HEK293 (cell line): ENCODE measurements around the gene SPON1.
"Not testable (repeated sequence)": the region's sequence is repeated elsewhere in the genome, so short reads cannot be mapped to it uniquely, and the experiment has no call there.

ENCODE experiments used
- CTCF ChIA-PET: fragments of 350-600 bp; formaldehyde crosslinking; extraction: SDS; loops from one replicate; lab custom pipeline; 2021; ENCODE audit warnings: antibody characterized with exemption; lab: Yijun Ruan, JAX
- POLR2A ChIA-PET: fragments of 300-600 bp; formaldehyde crosslinking; extraction: SDS; loops from one replicate; lab custom pipeline; 2020; ENCODE audit warnings: antibody characterized with exemption, inconsistent platforms; lab: Yijun Ruan, JAX
- H3K27ac ChIP-seq: fragments of 200-500 bp; sonication (Bioruptor generic); 2 replicates; pipeline ENCODE4 v1.5.1; 2014; ENCODE audit warnings: low read depth, low read length, control low read depth, inconsistent platforms; ENCODE audit errors: extremely low read depth
- H3K36me3 ChIP-seq, 2 experiments: fragments of 200-500 bp in 1 of 2; sonication (Bioruptor generic) in 1 of 2; 1 replicate in 1 of 2; 2 replicates in 1 of 2; pipeline ENCODE4 v1.5.1; 2014 to 2017; ENCODE audit warnings: inconsistent platforms in 2 of 2, low read length in 2 of 2; ENCODE audit not compliant: control insufficient read depth in 2 of 2, insufficient read depth in 1 of 2
- H3K4me1 ChIP-seq: fragments of 200-500 bp; sonication (Bioruptor generic); 2 replicates; pipeline ENCODE4 v1.5.1; 2014; ENCODE audit warnings: mild to moderate bottlenecking, low read length, inconsistent platforms; ENCODE audit not compliant: control insufficient read depth, insufficient read depth
- H3K4me3 ChIP-seq: 2 replicates; pipeline ENCODE4 v1.5.1; 2011; ENCODE audit warnings: low read depth, mild to moderate bottlenecking, control low read depth, low read length, moderate library complexity
- H3K9me3 ChIP-seq: fragments of 200-500 bp; sonication (Bioruptor generic); 2 replicates; pipeline ENCODE4 v1.5.1; 2014; ENCODE audit warnings: low read depth, low read length, inconsistent platforms; ENCODE audit not compliant: control insufficient read depth, insufficient read depth
- SCRT1 ChIP-seq: fragments of 450-650 bp; formaldehyde crosslinking; IDR thresholded peaks from 2 replicates; pipeline ENCODE4 v1.5.1; 2016; ENCODE audit warnings: missing biosample characterization, missing genetic modification characterization, borderline replicate concordance
- SCRT2 ChIP-seq: fragments of 450-650 bp; formaldehyde crosslinking; IDR thresholded peaks from 2 replicates; pipeline ENCODE4 v1.5.1; 2016; ENCODE audit warnings: missing biosample characterization, missing genetic modification characterization
- SETDB1 ChIP-seq: IDR thresholded peaks from one replicate; pipeline ENCODE4 v1.6.1; 2017; ENCODE audit warnings: mild to moderate bottlenecking, low read length, moderate library complexity, mixed read lengths; ENCODE audit not compliant: insufficient read length
- ZBTB17 ChIP-seq: fragments of 450-650 bp; formaldehyde crosslinking; IDR thresholded peaks from 2 replicates; pipeline ENCODE4 v1.5.1; 2016; ENCODE audit warnings: missing biosample characterization, missing genetic modification characterization
- ZBTB8A ChIP-seq: fragments of 450-650 bp; formaldehyde crosslinking; IDR thresholded peaks from 2 replicates; pipeline ENCODE4 v1.5.1; 2016; ENCODE audit warnings: missing biosample characterization, missing genetic modification characterization
- ZFP37 ChIP-seq: fragments of 450-650 bp; formaldehyde crosslinking; IDR thresholded peaks from 2 replicates; pipeline ENCODE4 v1.5.1; 2016; ENCODE audit warnings: missing biosample characterization, missing genetic modification characterization
- ZFP41 ChIP-seq: fragments of 450-650 bp; formaldehyde crosslinking; IDR thresholded peaks from 2 replicates; pipeline ENCODE4 v1.5.1; 2016; ENCODE audit warnings: missing biosample characterization, missing genetic modification characterization, borderline replicate concordance
- ZIC2 ChIP-seq: fragments of 450-650 bp; formaldehyde crosslinking; IDR thresholded peaks from 2 replicates; pipeline ENCODE4 v1.5.1; 2016; ENCODE audit warnings: missing biosample characterization, missing genetic modification characterization
- ZNF140 ChIP-seq: fragments of 450-650 bp; formaldehyde crosslinking; IDR thresholded peaks from 2 replicates; pipeline ENCODE4 v1.5.1; 2016; ENCODE audit warnings: missing biosample characterization, missing genetic modification characterization
- ZNF174 ChIP-seq: fragments of 450-650 bp; formaldehyde crosslinking; IDR thresholded peaks from 2 replicates; pipeline ENCODE4 v1.5.0; 2017; ENCODE audit warnings: missing biosample characterization, mild to moderate bottlenecking, missing genetic modification characterization
- ZNF221 ChIP-seq: fragments of 450-650 bp; formaldehyde crosslinking; IDR thresholded peaks from 2 replicates; pipeline ENCODE4 v1.5.1; 2017; ENCODE audit warnings: missing biosample characterization, missing genetic modification characterization, borderline replicate concordance
- ZNF391 ChIP-seq: fragments of 450-650 bp; formaldehyde crosslinking; IDR thresholded peaks from 2 replicates; pipeline ENCODE4 v1.5.1; 2016; ENCODE audit warnings: low read depth, missing biosample characterization, missing genetic modification characterization, borderline replicate concordance
- ZNF416 ChIP-seq: fragments of 450-650 bp; formaldehyde crosslinking; IDR thresholded peaks from 2 replicates; pipeline ENCODE4 v1.5.1; 2016; ENCODE audit warnings: missing biosample characterization, missing genetic modification characterization
- ZNF48 ChIP-seq: fragments of 450-650 bp; formaldehyde crosslinking; IDR thresholded peaks from 2 replicates; pipeline ENCODE4 v1.5.1; 2016; ENCODE audit warnings: missing biosample characterization, missing genetic modification characterization
- ZNF571 ChIP-seq: fragments of 450-650 bp; formaldehyde crosslinking; IDR thresholded peaks from 2 replicates; pipeline ENCODE4 v1.5.0; 2017; ENCODE audit warnings: missing biosample characterization, missing genetic modification characterization
- ZNF623 ChIP-seq: fragments of 450-650 bp; formaldehyde crosslinking; IDR thresholded peaks from 2 replicates; pipeline ENCODE4 v1.5.1; 2016; ENCODE audit warnings: missing biosample characterization, missing genetic modification characterization
- ZNF792 ChIP-seq: fragments of 450-650 bp; formaldehyde crosslinking; IDR thresholded peaks from 2 replicates; pipeline ENCODE4 v1.5.1; 2016; ENCODE audit warnings: missing biosample characterization, missing genetic modification characterization
- ZNF837 ChIP-seq: fragments of 450-650 bp; formaldehyde crosslinking; IDR thresholded peaks from 2 replicates; pipeline ENCODE4 v1.5.1; 2016; ENCODE audit warnings: missing biosample characterization, missing genetic modification characterization
- ZSCAN16 ChIP-seq: fragments of 450-650 bp; formaldehyde crosslinking; IDR thresholded peaks from 2 replicates; pipeline ENCODE4 v1.5.1; 2016; ENCODE audit warnings: missing biosample characterization, missing genetic modification characterization
- TF ChIP-seq, protein P1 (sequence below): fragments of 450-650 bp; formaldehyde crosslinking; IDR thresholded peaks from 2 replicates; pipeline ENCODE4 v1.5.1; 2017; ENCODE audit warnings: missing biosample characterization, missing genetic modification characterization
- TF ChIP-seq, protein P2 (sequence below): fragments of 450-650 bp; formaldehyde crosslinking; IDR thresholded peaks from 2 replicates; pipeline ENCODE4 v1.5.1; 2016; ENCODE audit warnings: missing biosample characterization, missing genetic modification characterization, low read depth
- TF ChIP-seq, protein P3 (sequence below): fragments of 450-650 bp; formaldehyde crosslinking; IDR thresholded peaks from 2 replicates; pipeline ENCODE4 v1.5.1; 2016; ENCODE audit warnings: missing biosample characterization, missing genetic modification characterization

SPON1 gene

DNA sequence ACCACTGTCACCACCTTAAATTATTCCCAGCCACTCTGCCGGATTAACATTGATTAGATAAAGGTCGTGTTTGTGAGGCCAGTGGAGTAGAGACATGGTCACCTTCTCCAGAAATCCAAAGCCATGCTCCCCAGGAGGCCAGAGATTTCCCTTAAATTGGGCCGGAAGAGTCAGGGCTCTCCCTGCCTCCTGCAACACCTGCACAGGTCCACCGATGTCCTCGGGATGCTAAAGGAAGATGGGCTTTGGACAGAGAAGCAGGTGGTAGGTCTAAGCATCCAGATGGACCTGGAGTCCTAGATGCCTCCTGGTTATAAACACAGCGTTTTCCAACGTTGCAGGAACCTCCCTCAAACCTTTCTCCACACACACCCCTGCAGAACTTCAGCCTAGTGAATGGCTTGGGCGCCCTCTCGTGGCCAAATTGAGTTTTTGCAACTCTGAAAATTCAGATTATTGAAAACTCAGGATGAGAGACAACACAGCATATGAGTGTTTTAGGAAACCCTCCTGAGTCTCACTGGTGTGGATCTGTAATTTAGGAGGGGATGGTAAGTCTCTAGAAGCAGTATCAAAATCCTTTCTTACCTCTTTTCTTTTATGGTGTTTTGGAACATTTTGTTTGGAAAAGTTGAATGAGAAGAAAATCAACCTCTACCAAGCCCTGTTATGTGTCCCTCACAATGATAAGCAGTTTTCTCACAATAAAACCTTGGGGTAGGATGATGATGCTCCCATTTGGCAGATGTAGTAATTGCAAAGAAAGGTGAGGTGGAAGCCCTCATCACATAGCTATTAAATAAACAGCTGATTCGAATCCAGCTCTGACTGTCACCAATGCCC, 286.8 kb downstream of the SPON1 start (continued):
- TF ChIP-seq SCRT1 (no peak), ZNF571 (no peak), ZNF48 (tag by site-specific recombination) (no peak), ZNF837 (tag by site-specific recombination) (no peak), ZNF140 (tag by site-specific recombination) (no peak), ZFP41 (tag by site-specific recombination) (no peak), ZFP37 (tag by site-specific recombination) (no peak), ZSCAN16 (tag by site-specific recombination) (no peak)
- TF ChIP-seq, protein P1, sequence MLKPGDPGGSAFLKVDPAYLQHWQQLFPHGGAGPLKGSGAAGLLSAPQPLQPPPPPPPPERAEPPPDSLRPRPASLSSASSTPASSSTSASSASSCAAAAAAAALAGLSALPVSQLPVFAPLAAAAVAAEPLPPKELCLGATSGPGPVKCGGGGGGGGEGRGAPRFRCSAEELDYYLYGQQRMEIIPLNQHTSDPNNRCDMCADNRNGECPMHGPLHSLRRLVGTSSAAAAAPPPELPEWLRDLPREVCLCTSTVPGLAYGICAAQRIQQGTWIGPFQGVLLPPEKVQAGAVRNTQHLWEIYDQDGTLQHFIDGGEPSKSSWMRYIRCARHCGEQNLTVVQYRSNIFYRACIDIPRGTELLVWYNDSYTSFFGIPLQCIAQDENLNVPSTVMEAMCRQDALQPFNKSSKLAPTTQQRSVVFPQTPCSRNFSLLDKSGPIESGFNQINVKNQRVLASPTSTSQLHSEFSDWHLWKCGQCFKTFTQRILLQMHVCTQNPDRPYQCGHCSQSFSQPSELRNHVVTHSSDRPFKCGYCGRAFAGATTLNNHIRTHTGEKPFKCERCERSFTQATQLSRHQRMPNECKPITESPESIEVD (tag by site-specific recombination), result no peak

DNA sequence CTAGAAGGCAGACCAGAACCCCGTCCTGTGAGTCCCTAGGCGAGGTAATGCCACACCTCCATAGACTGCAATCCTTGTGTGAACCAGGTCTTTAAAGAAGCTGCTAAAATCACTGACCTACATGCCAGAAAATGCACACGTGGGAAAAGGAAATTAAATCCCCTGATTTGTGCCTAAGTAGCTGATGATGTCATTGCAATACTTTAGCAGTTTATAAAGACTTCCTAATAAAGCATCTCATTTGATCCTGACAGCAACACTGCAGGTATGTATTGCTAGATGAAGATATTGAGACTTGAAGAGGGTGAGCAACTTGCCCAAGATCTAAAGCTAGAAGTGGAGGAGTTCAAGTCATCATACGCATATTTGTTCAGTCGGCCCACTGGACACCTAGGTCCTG, 289.2 kb downstream of the SPON1 start:
- ChIA-PET CTCF (interaction anchor here (1.1 to 3.4 kb wide), 5 partner anchors 57 to 479 kb away, joined by 3 to 29 read pairs (median 4); no protein-coding TSS in a partner anchor), POLR2A (no interaction called here)
- H3K9me3 ChIP-seq, result no peaks in the 10 kb centered on the region
- no peak for TF ChIP-seq ZNF623 (tag by site-specific recombination)
- TF ChIP-seq, protein P2, sequence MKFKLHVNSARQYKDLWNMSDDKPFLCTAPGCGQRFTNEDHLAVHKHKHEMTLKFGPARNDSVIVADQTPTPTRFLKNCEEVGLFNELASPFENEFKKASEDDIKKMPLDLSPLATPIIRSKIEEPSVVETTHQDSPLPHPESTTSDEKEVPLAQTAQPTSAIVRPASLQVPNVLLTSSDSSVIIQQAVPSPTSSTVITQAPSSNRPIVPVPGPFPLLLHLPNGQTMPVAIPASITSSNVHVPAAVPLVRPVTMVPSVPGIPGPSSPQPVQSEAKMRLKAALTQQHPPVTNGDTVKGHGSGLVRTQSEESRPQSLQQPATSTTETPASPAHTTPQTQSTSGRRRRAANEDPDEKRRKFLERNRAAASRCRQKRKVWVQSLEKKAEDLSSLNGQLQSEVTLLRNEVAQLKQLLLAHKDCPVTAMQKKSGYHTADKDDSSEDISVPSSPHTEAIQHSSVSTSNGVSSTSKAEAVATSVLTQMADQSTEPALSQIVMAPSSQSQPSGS (tag by site-specific recombination), result peak; percentile 56; the same call in 1 of the 2 replicates
- no peak overlapping the region for H3K27ac ChIP-seq
- H3K4me3 ChIP-seq, result no peak overlapping the region
- no peaks in the 10 kb centered on the region for H3K4me1 ChIP-seq
- H3K36me3 ChIP-seq, result no peaks in the 10 kb centered on the region

DNA sequence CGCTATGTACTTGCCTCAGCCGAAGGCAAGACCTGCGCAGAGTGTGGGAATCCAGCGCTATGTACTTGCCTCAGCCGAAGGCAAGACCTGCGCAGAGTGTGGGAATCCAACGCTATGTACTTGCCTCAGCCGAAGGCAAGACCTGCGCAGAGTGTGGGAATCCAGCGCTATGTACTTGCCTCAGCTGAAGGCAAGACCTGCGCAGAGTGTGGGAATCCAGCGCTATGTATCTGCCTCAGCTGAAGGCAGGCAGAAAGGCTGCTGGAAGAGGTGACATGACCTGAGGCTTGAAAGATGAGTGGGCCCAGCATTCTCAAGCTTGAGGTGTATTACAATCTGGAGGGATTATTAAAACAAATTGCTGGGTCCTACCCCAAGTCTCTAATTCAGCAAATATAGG, 290.0 kb downstream of the SPON1 start:
- CTCF ChIA-PET, result interaction anchor here (0.6 to 3.4 kb wide), 7 partner anchors 11 to 480 kb away, joined by 3 to 29 read pairs (median 4); no protein-coding TSS in a partner anchor
- H3K4me3 ChIP-seq, H3K36me3 ChIP-seq, H3K27ac ChIP-seq, H3K4me1 ChIP-seq, POLR2A ChIA-PET, H3K9me3 ChIP-seq: not testable (repeated sequence)

DNA sequence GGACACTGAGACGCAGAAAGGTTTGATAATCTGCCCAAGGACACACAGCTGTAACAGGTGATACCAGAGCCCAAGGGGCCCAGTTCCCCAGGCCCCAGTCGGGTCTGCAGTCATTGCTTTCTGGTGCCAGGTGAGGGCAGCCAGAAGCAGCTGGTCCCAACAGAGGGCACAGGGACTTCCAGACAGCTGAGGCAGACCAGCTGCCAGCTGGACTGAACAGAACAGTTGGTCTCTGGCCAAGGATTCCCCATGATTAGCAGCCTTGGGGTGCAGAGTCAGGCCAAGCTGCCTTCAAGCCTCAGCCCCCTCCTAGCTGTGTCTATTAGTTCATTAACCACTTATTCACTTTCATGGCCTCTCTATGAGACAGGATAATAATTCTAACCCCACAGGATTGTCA, 290.9 kb downstream of the SPON1 start:
- Histone ChIP-seq H3K4me3 (no peak overlapping the region), H3K36me3 (no peaks in the 10 kb centered on the region), H3K27ac (no peak overlapping the region), H3K9me3 (no peaks in the 10 kb centered on the region), H3K4me1 (no peaks in the 10 kb centered on the region)
- CTCF ChIA-PET, result interaction anchor here (0.6 to 1.2 kb wide), 2 partner anchors 165 to 427 kb away, joined by 4 read pairs; no protein-coding TSS in a partner anchor
- POLR2A ChIA-PET, result no interaction called here
- no peak for TF ChIP-seq ZNF416 (tag by site-specific recombination)
- TF ChIP-seq SCRT2 (tag by site-specific recombination), result no peak
- TF ChIP-seq, protein P1 (tag by site-specific recombination), result no peak
- no peak for TF ChIP-seq ZNF837 (tag by site-specific recombination)
- TF ChIP-seq ZNF391, result no peak
- TF ChIP-seq ZBTB8A (tag by site-specific recombination), result no peak
- TF ChIP-seq ZNF174, result no peak
- TF ChIP-seq SETDB1, result no peak
- TF ChIP-seq, protein P3, sequence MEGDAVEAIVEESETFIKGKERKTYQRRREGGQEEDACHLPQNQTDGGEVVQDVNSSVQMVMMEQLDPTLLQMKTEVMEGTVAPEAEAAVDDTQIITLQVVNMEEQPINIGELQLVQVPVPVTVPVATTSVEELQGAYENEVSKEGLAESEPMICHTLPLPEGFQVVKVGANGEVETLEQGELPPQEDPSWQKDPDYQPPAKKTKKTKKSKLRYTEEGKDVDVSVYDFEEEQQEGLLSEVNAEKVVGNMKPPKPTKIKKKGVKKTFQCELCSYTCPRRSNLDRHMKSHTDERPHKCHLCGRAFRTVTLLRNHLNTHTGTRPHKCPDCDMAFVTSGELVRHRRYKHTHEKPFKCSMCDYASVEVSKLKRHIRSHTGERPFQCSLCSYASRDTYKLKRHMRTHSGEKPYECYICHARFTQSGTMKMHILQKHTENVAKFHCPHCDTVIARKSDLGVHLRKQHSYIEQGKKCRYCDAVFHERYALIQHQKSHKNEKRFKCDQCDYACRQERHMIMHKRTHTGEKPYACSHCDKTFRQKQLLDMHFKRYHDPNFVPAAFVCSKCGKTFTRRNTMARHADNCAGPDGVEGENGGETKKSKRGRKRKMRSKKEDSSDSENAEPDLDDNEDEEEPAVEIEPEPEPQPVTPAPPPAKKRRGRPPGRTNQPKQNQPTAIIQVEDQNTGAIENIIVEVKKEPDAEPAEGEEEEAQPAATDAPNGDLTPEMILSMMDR (tag by site-specific recombination), result no peak
- TF ChIP-seq ZIC2 (tag by site-specific recombination), result no peak
- no peak for TF ChIP-seq ZNF221 (tag by site-specific recombination)
- no peak for TF ChIP-seq ZNF792 (tag by site-specific recombination)
- TF ChIP-seq ZBTB17 (tag by site-specific recombination), result no peak
